OCI-LY3 (cell line): ENCODE results near the gene CTDP1.

Experiments
- H2AFZ ChIP-seq: fragments of 200-600, 300-600 bp; shearing (Covaris generic); 2 replicates; pipeline ENCODE4 v1.6.0; 2014; ENCODE audit warnings: antibody characterized with exemption, low read depth, low read length
- H3K27ac ChIP-seq: fragments of 200-600, 300-600 bp; sonication (generic); 2 replicates; pipeline ENCODE4 v1.5.1; 2014; ENCODE audit warnings: mild to moderate bottlenecking, low read length, moderate library complexity, mixed read lengths
- H3K27me3 ChIP-seq: fragments of 200-600, 300-600 bp; sonication (generic); 2 replicates; pipeline ENCODE4 v1.6.1; 2014; ENCODE audit warnings: low read depth, low read length, mixed read lengths
- H3K36me3 ChIP-seq: fragments of 200-600, 300-600 bp; sonication (generic); replicated peaks from 2 replicates; pipeline ENCODE3; 2014; ENCODE audit warnings: low read depth, low read length, mixed read lengths
- H3K4me1 ChIP-seq: fragments of 300-600, 200-600 bp; sonication (generic); 2 replicates; pipeline ENCODE4 v1.6.1; 2014; ENCODE audit warnings: low read length, mixed read lengths
- H3K4me2 ChIP-seq: fragments of 200-600, 300-600 bp; sonication (generic); 2 replicates; pipeline ENCODE4 v1.6.1; 2014; ENCODE audit warnings: low read length, mixed read lengths
- H3K4me3 ChIP-seq: fragments of 300-600, 200-600 bp; sonication (generic); 2 replicates; pipeline ENCODE4 v1.5.1; 2014; ENCODE audit warnings: antibody characterized with exemption, mild to moderate bottlenecking, low read length, moderate library complexity
- H3K79me2 ChIP-seq: fragments of 300-600, 200-600 bp; shearing (Covaris generic); 2 replicates; pipeline ENCODE4 v1.6.1; 2014; ENCODE audit warnings: mild to moderate bottlenecking, low read length, mixed read lengths
- H3K9ac ChIP-seq: fragments of 300-600, 200-600 bp; shearing (Covaris generic); 2 replicates; pipeline ENCODE4 v1.6.0; 2014; ENCODE audit warnings: mild to moderate bottlenecking, low read length, moderate library complexity
- H3K9me3 ChIP-seq: fragments of 200-600, 300-600 bp; shearing (Covaris generic); 2 replicates; pipeline ENCODE4 v1.6.1; 2014; ENCODE audit warnings: low read length, mixed read lengths; ENCODE audit not compliant: insufficient read depth
- H4K20me1 ChIP-seq: fragments of 200-600, 300-600 bp; sonication (generic); 2 replicates; pipeline ENCODE4 v1.6.1; 2016; ENCODE audit warnings: low read length, mixed read lengths; ENCODE audit not compliant: insufficient read depth
- EZH2phosphoT487 ChIP-seq: fragments of 200-600 bp; shearing (Covaris generic); IDR thresholded peaks from 2 replicates; pipeline ENCODE4 v1.6.1; 2018; ENCODE audit warnings: antibody characterized with exemption, mixed run types, low read depth
- TF ChIP-seq, protein P1 (sequence below): fragments of 200-600, 300-600 bp; sonication (generic); IDR thresholded peaks from 2 replicates; pipeline ENCODE4 v1.5.1; 2014; ENCODE audit warnings: antibody characterized with exemption, low read length, low read depth

The CTDP1 gene

DNA sequence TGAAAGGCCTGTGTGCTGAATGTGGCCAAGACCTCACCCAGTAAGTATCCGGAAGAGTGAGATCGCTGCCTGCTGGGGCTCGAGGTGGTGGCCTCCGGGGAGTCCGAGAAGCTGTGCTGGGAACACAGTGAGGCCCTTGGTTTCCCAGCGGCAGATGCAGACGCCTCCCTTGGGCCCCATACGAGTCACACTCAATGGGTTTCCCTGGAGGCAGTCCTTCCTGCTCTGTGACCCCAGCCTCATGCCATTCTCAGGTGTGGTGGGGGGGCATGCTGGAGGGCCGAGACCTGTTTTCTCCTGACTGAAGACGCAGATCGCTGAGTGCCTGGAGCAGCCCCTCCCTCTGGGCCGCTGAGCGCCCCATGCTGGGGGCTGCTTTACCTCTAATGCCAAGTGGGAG lies 15.7 kb downstream of the CTDP1 start:
- TF ChIP-seq EZH2phosphoT487: no peak
- TF ChIP-seq, protein P1, sequence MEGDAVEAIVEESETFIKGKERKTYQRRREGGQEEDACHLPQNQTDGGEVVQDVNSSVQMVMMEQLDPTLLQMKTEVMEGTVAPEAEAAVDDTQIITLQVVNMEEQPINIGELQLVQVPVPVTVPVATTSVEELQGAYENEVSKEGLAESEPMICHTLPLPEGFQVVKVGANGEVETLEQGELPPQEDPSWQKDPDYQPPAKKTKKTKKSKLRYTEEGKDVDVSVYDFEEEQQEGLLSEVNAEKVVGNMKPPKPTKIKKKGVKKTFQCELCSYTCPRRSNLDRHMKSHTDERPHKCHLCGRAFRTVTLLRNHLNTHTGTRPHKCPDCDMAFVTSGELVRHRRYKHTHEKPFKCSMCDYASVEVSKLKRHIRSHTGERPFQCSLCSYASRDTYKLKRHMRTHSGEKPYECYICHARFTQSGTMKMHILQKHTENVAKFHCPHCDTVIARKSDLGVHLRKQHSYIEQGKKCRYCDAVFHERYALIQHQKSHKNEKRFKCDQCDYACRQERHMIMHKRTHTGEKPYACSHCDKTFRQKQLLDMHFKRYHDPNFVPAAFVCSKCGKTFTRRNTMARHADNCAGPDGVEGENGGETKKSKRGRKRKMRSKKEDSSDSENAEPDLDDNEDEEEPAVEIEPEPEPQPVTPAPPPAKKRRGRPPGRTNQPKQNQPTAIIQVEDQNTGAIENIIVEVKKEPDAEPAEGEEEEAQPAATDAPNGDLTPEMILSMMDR: no peak

DNA sequence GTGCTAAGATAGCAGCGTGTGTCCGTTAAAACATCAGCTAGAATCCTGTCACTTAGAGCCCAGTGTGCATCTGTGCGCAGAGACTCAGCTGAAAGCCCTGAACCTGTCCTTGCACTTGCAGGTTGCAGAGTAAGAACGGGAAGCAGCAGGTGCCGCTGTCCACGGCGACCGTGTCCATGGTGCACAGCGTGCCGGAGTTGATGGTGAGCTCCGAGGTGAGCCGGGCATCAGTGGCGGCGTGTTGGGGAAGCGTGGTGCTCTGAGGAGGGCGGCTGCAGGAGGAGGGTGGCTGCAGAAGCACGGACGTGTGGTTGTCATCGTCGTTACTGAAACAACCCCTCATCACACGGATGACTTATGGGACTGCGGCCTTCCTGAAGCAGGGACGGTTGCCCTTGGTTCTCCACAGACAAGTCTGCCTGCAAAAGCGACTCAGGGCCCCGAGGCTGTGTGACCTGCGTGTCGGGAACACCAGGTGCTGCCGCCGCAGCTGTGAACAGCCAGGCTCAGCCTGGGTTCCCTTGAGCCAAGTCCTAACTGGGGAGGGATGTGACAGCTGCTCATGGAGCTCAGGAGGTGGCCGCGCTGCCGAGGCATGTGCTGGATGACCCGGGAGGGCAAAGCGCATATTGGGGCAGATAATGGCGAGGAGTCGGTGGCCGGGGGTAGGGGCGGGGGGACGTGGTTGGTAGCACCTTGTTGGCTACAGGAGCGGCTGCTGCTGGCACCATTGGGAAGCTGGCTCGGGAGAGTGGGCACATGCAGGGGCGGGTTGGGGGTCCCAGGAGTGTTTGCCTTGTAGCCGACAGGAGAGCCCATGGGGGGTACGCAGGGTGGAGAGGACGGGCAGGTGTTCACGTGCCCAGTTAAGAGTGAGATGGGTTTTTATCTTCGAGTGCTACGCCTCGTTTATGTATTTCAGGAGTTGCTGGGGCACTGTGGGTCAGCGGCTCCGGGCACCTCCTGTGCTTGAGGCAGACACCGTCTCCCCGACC lies 16.6 kb downstream of the CTDP1 start:
- Histone ChIP-seq H3K36me3 (peaks cover 40% of the 10 kb centered on the region), H2AFZ (no peak overlapping the region), H3K27me3 (no peaks in the 10 kb centered on the region), H3K79me2 (peaks cover 39% of the 10 kb centered on the region), H3K9ac (no peak overlapping the region), H4K20me1 (peaks cover 21% of the 10 kb centered on the region), H3K4me3 (no peak overlapping the region), H3K4me1 (no peaks in the 10 kb centered on the region), H3K9me3 (no peaks in the 10 kb centered on the region), H3K27ac (no peak overlapping the region), H3K4me2 (no peak overlapping the region)
- TF ChIP-seq, protein P1: no peak
- no peak for TF ChIP-seq EZH2phosphoT487

More for the DNA sequence above, 15.7 kb downstream of the CTDP1 start:
- H3K4me3 ChIP-seq: no peak overlapping the region
- peaks cover 48% of the 10 kb centered on the region for H3K79me2 ChIP-seq
- no peak overlapping the region for H2AFZ ChIP-seq
- H3K9ac ChIP-seq: no peak overlapping the region
- no peaks in the 10 kb centered on the region for H3K9me3 ChIP-seq
- H4K20me1 ChIP-seq: peaks cover 30% of the 10 kb centered on the region
- peaks cover 32% of the 10 kb centered on the region for H3K36me3 ChIP-seq
- H3K27ac ChIP-seq: no peak overlapping the region
- no peaks in the 10 kb centered on the region for H3K4me1 ChIP-seq
- H3K4me2 ChIP-seq: no peak overlapping the region
- H3K27me3 ChIP-seq: no peaks in the 10 kb centered on the region

DNA sequence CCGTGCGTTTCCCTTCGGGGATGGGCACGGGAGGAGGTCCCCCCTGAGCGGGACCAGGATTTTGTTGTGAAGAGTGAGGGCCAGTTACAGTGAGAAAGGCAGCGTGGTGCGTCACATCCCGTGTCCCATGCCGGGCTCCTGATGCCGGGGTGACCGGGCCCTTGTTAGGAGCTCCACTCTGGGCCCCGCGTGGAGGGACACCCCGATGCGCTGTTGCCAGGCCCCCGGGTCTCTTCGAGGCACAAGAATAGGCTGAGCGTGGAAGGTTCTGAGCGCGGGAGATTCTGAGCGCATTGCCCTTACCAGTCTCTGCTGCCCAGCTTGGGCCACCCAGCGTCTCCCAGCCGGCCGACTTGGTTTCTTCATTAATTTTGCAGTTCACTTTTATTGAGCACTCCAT lies 17.6 kb downstream of the CTDP1 start:
- Histone ChIP-seq H2AFZ (no peak overlapping the region), H3K27me3 (no peaks in the 10 kb centered on the region), H3K4me3 (no peak overlapping the region), H3K27ac (no peak overlapping the region), H3K79me2 (peaks cover 41% of the 10 kb centered on the region), H3K9me3 (no peaks in the 10 kb centered on the region), H3K9ac (no peak overlapping the region), H3K36me3 (peaks cover 43% of the 10 kb centered on the region), H3K4me1 (no peaks in the 10 kb centered on the region), H3K4me2 (no peak overlapping the region), H4K20me1 (peaks cover 17% of the 10 kb centered on the region)
- no peak for TF ChIP-seq EZH2phosphoT487
- TF ChIP-seq, protein P1: no peak

DNA sequence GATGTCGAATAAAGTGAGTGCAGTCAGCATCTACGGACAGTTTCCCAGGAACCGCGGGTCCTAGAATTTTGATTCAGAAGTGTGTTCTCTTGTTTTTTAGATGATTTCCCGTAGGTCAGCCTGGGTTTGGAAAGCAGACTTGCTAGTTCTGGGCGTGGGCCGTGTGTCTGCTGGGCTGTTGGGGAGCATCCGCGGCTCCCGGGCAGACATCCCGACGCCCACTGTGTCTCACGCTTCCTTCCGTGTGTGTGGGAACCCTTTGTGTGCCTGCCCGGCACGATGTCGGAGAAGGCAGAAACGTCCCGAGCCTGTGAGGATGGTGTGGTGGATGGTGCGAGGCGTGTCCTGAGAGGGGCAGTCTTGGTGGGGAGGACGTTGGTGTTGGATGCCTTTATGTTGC lies 18.4 kb downstream of the CTDP1 start:
- Histone ChIP-seq H2AFZ (no peak overlapping the region), H3K9me3 (no peaks in the 10 kb centered on the region), H3K79me2 (peaks cover 37% of the 10 kb centered on the region), H3K27ac (no peak overlapping the region), H3K9ac (no peak overlapping the region), H3K4me1 (no peaks in the 10 kb centered on the region), H3K36me3 (peaks cover 47% of the 10 kb centered on the region), H3K4me3 (no peak overlapping the region), H3K27me3 (no peaks in the 10 kb centered on the region), H3K4me2 (no peak overlapping the region), H4K20me1 (peaks cover 9% of the 10 kb centered on the region)
- TF ChIP-seq, protein P1: no peak
